Retinal pigment epithelial cell (primary cell): ENCODE measurements around the gene CDHR3.

Experiments
- DNase-seq: peaks from one replicate; pipeline ENCODE4 v3.0.0-alpha.2; 2010; ENCODE audit warnings: low read depth
- H3K4me3 ChIP-seq: 2 replicates; pipeline ENCODE4 v1.5.1; 2011; ENCODE audit warnings: mild to moderate bottlenecking, low read length, control low read depth, moderate library complexity
- CTCF ChIP-seq: conservative IDR thresholded peaks from 2 replicates; pipeline ENCODE4 v1.5.1; 2011; ENCODE audit warnings: low read depth, low read length, control low read depth, inconsistent platforms

Gene CDHR3

DNA sequence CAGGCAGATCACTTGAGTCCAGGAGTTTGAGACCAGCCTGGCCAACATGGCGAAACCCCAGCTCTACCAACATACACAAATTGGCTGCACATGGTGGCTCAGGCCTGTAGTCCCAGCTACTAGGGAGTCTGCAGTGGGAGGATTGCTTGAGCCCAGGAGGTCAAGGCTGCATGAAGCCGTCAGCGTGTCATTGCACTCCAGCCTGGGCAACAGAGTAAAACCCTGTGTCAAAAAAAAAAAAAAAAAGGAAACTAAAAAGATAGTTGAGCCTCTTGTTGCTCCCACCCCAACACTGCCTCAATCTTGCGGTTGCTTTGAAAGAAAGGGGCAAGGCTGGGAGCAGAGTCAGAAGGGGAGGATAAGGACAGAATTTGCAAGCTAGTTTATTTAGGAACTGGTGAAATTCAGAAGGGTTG is 79.1 kb downstream of the CDHR3 start:
- no peak for DNase-seq
- no peak for TF ChIP-seq CTCF

GRCh38 chr7:106045139-106045538 is 82.1 kb downstream of the CDHR3 start:
- no peak for TF ChIP-seq CTCF
- H3K4me3 ChIP-seq: no peak overlapping the region
- DNase-seq: no peak

More for the DNA sequence above, 79.1 kb downstream of the CDHR3 start:
- no peak overlapping the region for H3K4me3 ChIP-seq

GRCh38 chr7:106045586-106045985 is 82.5 kb downstream of the CDHR3 start:
- TF ChIP-seq CTCF: no peak
- no peak for DNase-seq
- no peak overlapping the region for H3K4me3 ChIP-seq

- H3K4me3 ChIP-seq: no peak overlapping the region
- no peak for TF ChIP-seq CTCF
- DNase-seq: no peak
Observed at GRCh38 chr7:106047184-106047583, 84.1 kb downstream of the CDHR3 start.

DNA sequence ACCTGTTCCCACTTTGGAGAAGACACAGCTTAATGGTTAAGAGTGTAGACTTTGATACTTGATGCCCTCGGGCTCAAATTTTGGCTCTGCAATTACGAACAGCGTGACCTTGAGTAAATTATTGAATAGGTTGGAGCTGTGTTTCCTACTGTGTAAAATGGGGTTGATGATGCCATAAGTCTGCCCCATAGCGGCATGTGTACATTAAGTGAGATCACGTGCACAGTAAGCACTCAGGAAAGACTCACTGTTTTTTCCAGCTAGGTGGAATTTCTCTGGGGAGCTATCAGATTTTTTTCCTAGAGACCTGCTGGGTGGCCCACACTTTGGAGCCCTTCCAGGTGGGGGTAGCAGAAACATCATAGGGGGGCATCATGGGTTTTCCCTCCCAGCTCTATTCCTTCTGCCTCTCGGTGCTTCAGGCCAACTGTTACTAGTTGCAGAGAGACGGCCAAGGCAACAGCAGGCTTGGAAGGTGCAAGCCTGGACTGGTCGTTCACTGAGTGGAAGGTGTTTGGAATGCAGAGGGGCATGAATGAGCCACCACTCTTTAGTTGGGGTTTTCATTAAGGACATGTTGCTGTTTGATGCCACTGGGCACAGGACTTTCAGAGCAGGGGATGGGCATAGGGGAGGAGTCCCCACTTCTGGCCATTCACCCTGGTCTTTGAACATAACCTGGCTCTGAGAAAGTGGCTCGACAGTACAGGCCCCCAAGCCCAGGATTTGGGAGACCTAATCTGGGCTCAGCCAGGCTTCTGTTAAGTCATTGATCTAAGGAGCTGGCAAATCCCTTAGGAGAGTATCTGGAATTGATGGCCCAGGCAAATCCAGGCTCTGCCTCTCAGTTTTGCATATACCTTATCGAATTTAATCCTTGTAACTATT is 85.0 kb downstream of the CDHR3 start:
- H3K4me3 ChIP-seq: no peak overlapping the region
- no peak for DNase-seq
- TF ChIP-seq CTCF: no peak

- DNase-seq: no peak
- TF ChIP-seq CTCF: no peak
- H3K4me3 ChIP-seq: no peak overlapping the region
Observed at GRCh38 chr7:106048706-106049020, 85.6 kb downstream of the CDHR3 start.

DNA sequence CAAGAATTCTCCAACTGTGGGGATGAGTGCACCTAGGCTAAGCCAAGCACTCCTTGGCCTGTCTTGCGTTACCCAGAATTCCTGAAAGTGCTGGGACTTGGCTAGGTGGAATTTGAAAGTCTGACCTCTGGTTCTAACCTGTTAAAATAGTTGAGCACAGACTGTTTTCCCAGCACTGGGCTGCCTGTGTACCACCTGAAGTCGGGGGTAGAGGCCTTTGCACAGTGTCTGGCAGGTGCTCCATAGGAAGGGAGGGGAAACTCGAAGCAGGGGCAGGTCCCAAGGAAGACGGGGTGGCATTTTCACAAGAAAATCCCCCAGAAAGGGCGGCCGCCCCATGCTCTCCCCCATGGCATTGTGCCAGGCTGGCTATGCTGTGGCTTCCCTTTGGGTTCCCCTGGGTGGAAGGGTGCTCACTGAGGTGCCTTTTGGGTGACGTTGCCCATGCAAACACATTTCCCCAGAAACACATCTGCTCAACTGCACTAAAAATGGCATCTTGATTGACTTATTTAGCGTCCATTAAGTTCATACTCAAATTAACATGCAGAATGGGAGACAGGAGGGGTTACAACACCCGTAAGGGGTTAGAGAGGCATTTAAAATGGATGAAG is 86.2 kb downstream of the CDHR3 start:
- no peak for TF ChIP-seq CTCF
- DNase-seq: no peak
- no peak overlapping the region for H3K4me3 ChIP-seq
